ENCODE results near the gene DOP1B. TPM values are rescaled to one million over a fixed set of nuclear protein-coding genes. Genes with fewer than 3 reads are reported as not detected.

DOP1B gene
- total and polyA plus RNA-seq, 11 donors = 5.1 to 26.5 (median 14.7) TPM

DNA sequence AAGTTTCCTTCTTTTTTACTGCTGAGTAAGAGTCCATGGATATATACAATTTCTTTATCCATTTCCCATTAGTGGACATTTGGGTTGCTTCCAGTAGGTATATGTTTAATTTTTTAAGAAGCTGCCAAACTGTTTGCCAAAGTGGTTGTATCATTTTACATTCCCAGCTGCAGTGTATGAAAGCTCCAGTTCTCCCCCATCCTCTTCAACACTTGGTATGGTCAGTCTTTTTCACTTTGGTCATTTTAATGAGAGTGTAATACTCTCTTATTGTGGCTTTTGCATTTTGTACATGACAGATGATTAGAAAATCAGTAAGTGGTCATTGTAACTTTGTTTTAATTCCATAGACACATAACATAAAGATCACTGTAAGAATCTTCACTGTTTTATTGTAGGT lies 22.5 kb downstream of the DOP1B start:
- no peak overlapping the region for H3K27ac ChIP-seq
- TF ChIP-seq POLR2A (IDR thresholded peaks at IDR 0.05) = no peak
- TF ChIP-seq, protein P1, sequence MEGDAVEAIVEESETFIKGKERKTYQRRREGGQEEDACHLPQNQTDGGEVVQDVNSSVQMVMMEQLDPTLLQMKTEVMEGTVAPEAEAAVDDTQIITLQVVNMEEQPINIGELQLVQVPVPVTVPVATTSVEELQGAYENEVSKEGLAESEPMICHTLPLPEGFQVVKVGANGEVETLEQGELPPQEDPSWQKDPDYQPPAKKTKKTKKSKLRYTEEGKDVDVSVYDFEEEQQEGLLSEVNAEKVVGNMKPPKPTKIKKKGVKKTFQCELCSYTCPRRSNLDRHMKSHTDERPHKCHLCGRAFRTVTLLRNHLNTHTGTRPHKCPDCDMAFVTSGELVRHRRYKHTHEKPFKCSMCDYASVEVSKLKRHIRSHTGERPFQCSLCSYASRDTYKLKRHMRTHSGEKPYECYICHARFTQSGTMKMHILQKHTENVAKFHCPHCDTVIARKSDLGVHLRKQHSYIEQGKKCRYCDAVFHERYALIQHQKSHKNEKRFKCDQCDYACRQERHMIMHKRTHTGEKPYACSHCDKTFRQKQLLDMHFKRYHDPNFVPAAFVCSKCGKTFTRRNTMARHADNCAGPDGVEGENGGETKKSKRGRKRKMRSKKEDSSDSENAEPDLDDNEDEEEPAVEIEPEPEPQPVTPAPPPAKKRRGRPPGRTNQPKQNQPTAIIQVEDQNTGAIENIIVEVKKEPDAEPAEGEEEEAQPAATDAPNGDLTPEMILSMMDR (IDR thresholded peaks at IDR 0.05) = no peak
- ATAC-seq = no peak
- no peaks in the 10 kb centered on the region for H3K27me3 ChIP-seq
- H3K4me3 ChIP-seq = no peak overlapping the region
- no peak for DNase-seq
- peaks cover 0 to 37% (median 0%) of the 10 kb centered on the region in 12 donors for H3K4me1 ChIP-seq
- intact Hi-C loops (cut with DNase I) = no loop called here
- peaks cover 0 to 7% (median 0%) of the 10 kb centered on the region in 12 donors for H3K9me3 ChIP-seq
- H3K36me3 ChIP-seq = peaks cover 0 to 5% (median 0%) of the 10 kb centered on the region in 9 donors

DNA sequence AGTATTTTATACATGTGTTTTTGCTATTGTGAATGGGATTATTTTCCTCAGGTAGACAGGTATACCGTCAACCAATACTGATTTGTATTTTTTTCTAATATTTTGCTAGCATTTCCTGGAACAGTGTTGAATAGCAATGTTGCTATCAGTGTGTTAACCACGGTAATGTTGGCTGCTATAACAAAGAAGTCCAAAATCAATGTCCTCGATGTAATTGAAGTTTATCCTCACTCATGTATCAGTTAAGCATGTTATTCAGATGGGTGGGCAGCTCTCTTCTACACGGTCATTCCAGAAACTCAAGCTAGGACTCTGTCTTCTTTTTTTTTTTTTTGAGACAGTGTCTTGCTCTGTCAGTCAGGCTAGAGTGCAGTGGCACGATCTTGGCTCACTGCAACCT lies 24.3 kb downstream of the DOP1B start:
- no peak for ATAC-seq
- no peaks in the 10 kb centered on the region for H3K27me3 ChIP-seq
- no peak for DNase-seq
- H3K4me1 ChIP-seq = peaks cover 0 to 32% (median 0%) of the 10 kb centered on the region in 12 donors
- peak overlapping the region in 1 of 12 donors; percentile 40 for H3K27ac ChIP-seq
- TF ChIP-seq, protein P1 (IDR thresholded peaks at IDR 0.05) = no peak
- no peak for TF ChIP-seq POLR2A (IDR thresholded peaks at IDR 0.05)
- peaks cover 0 to 14% (median 0%) of the 10 kb centered on the region in 9 donors for H3K36me3 ChIP-seq
- 91 to 97% (median 95%) methylated on average over 5 of the region's 5 CpGs for WGBS, 4 donors
- intact Hi-C loops (cut with DNase I) = no loop called here
- H3K9me3 ChIP-seq = peaks cover 0 to 7% (median 0%) of the 10 kb centered on the region in 12 donors
- H3K4me3 ChIP-seq = no peak overlapping the region

DNA sequence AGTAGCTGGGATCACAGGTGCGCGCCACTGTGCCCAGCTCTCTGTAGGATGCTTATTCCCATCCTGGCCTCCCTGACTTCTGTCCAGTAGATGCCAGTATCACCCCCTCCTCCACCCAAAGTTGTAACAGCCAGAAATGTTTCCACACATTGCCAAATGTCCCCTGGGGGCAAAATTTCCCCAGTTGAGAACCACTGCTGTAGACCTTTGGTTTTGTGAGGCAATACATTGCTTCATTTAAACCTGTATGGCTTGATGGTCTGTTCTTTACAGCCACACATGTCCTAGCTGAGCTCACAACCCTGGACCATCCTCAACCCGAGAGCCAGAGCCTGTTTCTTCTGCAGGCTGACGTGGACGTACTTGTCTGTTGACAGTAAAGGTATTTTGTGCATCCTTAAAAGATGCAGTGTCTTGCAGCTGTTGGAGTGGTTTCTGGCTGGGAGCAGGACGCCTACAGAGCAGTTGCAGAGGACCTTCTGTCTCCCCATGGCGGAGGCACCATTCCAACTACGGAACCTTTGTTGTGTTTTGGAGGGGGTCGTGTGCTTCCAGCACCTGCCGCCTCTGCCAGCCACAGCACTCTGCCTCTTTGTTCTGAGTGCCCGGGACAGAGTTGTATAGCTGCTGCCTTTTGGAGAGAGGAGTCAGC lies 26.6 kb downstream of the DOP1B start:
- DNase-seq = no peak
- peaks cover 0 to 27% (median 6%) of the 10 kb centered on the region in 12 donors for H3K4me1 ChIP-seq
- H3K27me3 ChIP-seq = no peaks in the 10 kb centered on the region
- no peak overlapping the region for H3K4me3 ChIP-seq
- intact Hi-C loops (cut with DNase I) = no loop called here
- TF ChIP-seq, protein P1 (IDR thresholded peaks at IDR 0.05) = no peak
- TF ChIP-seq POLR2A (IDR thresholded peaks at IDR 0.05) = no peak
- H3K36me3 ChIP-seq = peaks cover 0 to 9% (median 0%) of the 10 kb centered on the region in 9 donors
- H3K9me3 ChIP-seq = peaks cover 0 to 7% (median 0%) of the 10 kb centered on the region in 12 donors
- H3K27ac ChIP-seq = no peak overlapping the region
- 90 to 95% (median 92%) methylated on average over 11 of the region's 11 CpGs for whole genome bisulfite sequencing, 4 donors
- ATAC-seq = no peak

DNA sequence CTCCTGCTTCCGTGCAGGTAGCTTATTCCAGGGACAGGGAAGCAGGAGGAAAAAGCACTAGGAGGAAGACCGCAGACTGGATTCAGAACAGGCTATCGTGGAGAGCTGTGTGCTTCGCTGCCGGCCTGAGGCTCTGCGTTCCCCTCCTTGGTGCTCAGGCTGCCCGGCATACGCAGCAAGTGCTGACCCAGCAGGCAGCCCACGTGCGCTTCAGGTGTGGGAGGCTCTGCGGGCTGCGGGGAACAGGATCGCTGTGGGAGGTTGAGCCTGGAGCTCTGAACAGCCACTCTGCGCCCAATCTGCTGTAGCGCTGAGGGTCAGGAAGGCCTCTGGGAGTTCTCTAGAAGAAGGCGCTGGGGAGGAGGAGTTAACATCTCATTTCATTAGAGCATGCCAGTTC lies 27.9 kb downstream of the DOP1B start:
- WGBS, 4 donors = 87 to 95% (median 90%) methylated on average over 16 of the region's 16 CpGs
- Histone ChIP-seq H3K9me3 (no peaks in the 10 kb centered on the region), H3K4me1 (peaks cover 0 to 32% (median 16%) of the 10 kb centered on the region in 12 donors), H3K36me3 (peaks cover 0 to 9% (median 0%) of the 10 kb centered on the region in 9 donors), H3K27ac (no peak overlapping the region), H3K27me3 (no peaks in the 10 kb centered on the region), H3K4me3 (no peak overlapping the region)
- intact Hi-C loops (cut with DNase I) = no loop called here
- TF ChIP-seq, protein P1 (IDR thresholded peaks at IDR 0.05) = no peak
- no peak for TF ChIP-seq POLR2A (IDR thresholded peaks at IDR 0.05)
- ATAC-seq (no peak), DNase-seq (no peak)

Data from heart left ventricle (tissue), 16 donors.